K562 (cell line): Measurements from ENCODE around the gene SEPHS2. TPM values are rescaled to one million over a fixed set of nuclear protein-coding genes. Genes with fewer than 3 reads are reported as not detected.
A peak's percentile ranks its signal among the peaks of the same experiment; 100 is the strongest.

Experiments
- ATAC-seq: fragments of 200-7000 bp; cut with Tn5 transposase; 3 replicates; pipeline ENCODE4 v1.9.1; 2020; ENCODE audit warnings: moderate library complexity
- BruUV-seq: library from RNA; stranded (reverse); fragments of 400-500 nt; replicated peaks from 2 replicates; lab custom pipeline; 2021; lab: Mats Ljungman, UMichigan
- CTCF ChIA-PET: fragments of 300-600 bp; formaldehyde crosslinking; extraction: SDS; loops from one replicate; lab custom pipeline; 2021; ENCODE audit warnings: low intra/inter-chr PET ratio; lab: Yijun Ruan, JAX
- POLR2A ChIA-PET: fragments of 300-600, 350-650 bp; sonication (Branson Sonifier 250); formaldehyde crosslinking; extraction: SDS; loops from one replicate; lab custom pipeline; 2021; ENCODE audit warnings: antibody characterized with exemption, inconsistent platforms; lab: Yijun Ruan, JAX
- DNase-seq, 4 experiments: peaks; one replicate each; pipeline versions ENCODE4 v3.0.0 to v3.0.0-alpha.2; 2011 to 2018; ENCODE audit warnings: low spot score in 3 of 4, mixed read lengths in 3 of 4; ENCODE audit errors: extremely low read depth in 1 of 4
- FAIRE-seq: peaks from 2 replicates; lab custom pipeline; 2011; peaks lifted over from hg19 to GRCh38; lab: Jason Lieb, UNC
- H2AFZ ChIP-seq: 2 replicates; pipeline ENCODE4 v1.6.0; 2011; ENCODE audit warnings: low read depth, low read length, control low read depth, inconsistent platforms
- H3K27ac ChIP-seq: fragments of 200-600 bp; 3 replicates; pipeline ENCODE4 v1.8.0; 2011; ENCODE audit warnings: low read depth, mild to moderate bottlenecking, control low read depth, inconsistent platforms, low read length, moderate library complexity, mixed read lengths; ENCODE audit errors: extremely low read depth
- H3K27me3 ChIP-seq, 2 experiments: fragments of 300-600 bp in 1 of 2; 2 replicates in 1 of 2; 3 replicates in 1 of 2; pipeline versions ENCODE4 v1.6.0 to v1.8.0; 2011; ENCODE audit warnings: inconsistent platforms in 2 of 2, low read length in 2 of 2, mild to moderate bottlenecking in 1 of 2, mixed read lengths in 1 of 2, moderate library complexity in 1 of 2; ENCODE audit not compliant: control insufficient read depth in 2 of 2, insufficient read depth in 2 of 2
- H3K36me3 ChIP-seq: fragments of 300-600 bp; 3 replicates; pipeline ENCODE4 v1.8.0; 2011; ENCODE audit warnings: mild to moderate bottlenecking, low read length, inconsistent platforms; ENCODE audit not compliant: control insufficient read depth, insufficient read depth
- H3K4me1 ChIP-seq, 2 experiments: fragments of 200-600 bp in 1 of 2; replicated peaks in 1 of 2; 2 replicates in 1 of 2; 3 replicates in 1 of 2; pipeline versions ENCODE4 v1.5.1 to v1.8.0; 2011; ENCODE audit warnings: inconsistent platforms in 2 of 2, low read length in 2 of 2, mild to moderate bottlenecking in 1 of 2, mixed read lengths in 1 of 2, moderate library complexity in 1 of 2; ENCODE audit not compliant: control insufficient read depth in 2 of 2, insufficient read depth in 2 of 2
- H3K4me2 ChIP-seq: 2 replicates; pipeline ENCODE4 v1.6.1; 2011; ENCODE audit warnings: low read length, control low read depth, inconsistent platforms, mixed read lengths; ENCODE audit not compliant: insufficient read depth
- H3K4me3 ChIP-seq: fragments of 200-600 bp; sonication (generic), shearing (Covaris generic); 2 replicates; pipeline ENCODE4 v1.5.1; 2016; ENCODE audit warnings: control low read depth, inconsistent platforms
- H3K79me2 ChIP-seq: fragments of 200-600 bp; 3 replicates; pipeline ENCODE4 v1.8.0; 2011; ENCODE audit warnings: low read length, inconsistent platforms; ENCODE audit not compliant: control insufficient read depth, insufficient read depth
- H3K9ac ChIP-seq, 2 experiments: 2 replicates each; pipeline versions ENCODE4 v1.6.0 to v1.6.1; 2011; ENCODE audit warnings: low read depth in 2 of 2, low read length in 2 of 2, control low read depth in 1 of 2, inconsistent platforms in 1 of 2, mild to moderate bottlenecking in 1 of 2, mixed read lengths in 1 of 2; ENCODE audit not compliant: insufficient read depth in 1 of 2
- H3K9me1 ChIP-seq: one replicate; pipeline ENCODE4 v1.6.0; 2011; ENCODE audit warnings: inconsistent platforms, mild to moderate bottlenecking, low read length, moderate library complexity; ENCODE audit not compliant: control insufficient read depth, insufficient read depth
- H3K9me3 ChIP-seq: replicated peaks from 2 replicates; pipeline ENCODE4 v1.5.1; 2011; ENCODE audit warnings: low read depth, low read length, inconsistent platforms; ENCODE audit not compliant: control insufficient read depth, insufficient read depth
- H4K20me1 ChIP-seq: replicated peaks from 2 replicates; pipeline ENCODE4 v1.6.1; 2011; ENCODE audit warnings: low read length, inconsistent platforms, mixed read lengths; ENCODE audit not compliant: control insufficient read depth, insufficient read depth
- MYNN ChIP-seq, 2 experiments: sonication (generic); formaldehyde crosslinking in 1 of 2; IDR thresholded peaks; 2 replicates each; pipeline versions ENCODE4 v1.5.0 to v1.6.1; 2016 to 2020; ENCODE audit warnings: antibody characterized with exemption in 1 of 2, missing genetic modification reagents in 1 of 2
- RAD51 ChIP-seq: fragments of 450-650 bp; IDR thresholded peaks from 2 replicates; pipeline ENCODE4 v1.7.1; 2016; ENCODE audit warnings: low read depth, mild to moderate bottlenecking, borderline replicate concordance
- ZNF263 ChIP-seq: sonication (generic); formaldehyde crosslinking; IDR thresholded peaks from 2 replicates; pipeline ENCODE4 v1.8.0; 2022; ENCODE audit warnings: mild to moderate bottlenecking, missing genetic modification reagents, borderline replicate concordance
- WGBS: fragments of 100-300 bp; shearing (Covaris generic); methylation state at CpG from one replicate; pipeline ENCODE4 v1.1.6; 2016; ENCODE audit warnings: low coverage, mixed read lengths; ENCODE audit not compliant: insufficient coverage; ENCODE audit errors: missing lambda C conversion rate; 5-methylcytosine and 5-hydroxymethylcytosine counted together
- in situ Hi-C: fragments of 300-500 bp; cut with MboI; formaldehyde crosslinking; loops from 4 replicates; pipeline ENCODE4 v1.15.0; 2018; ENCODE audit warnings: inconsistent platforms, mixed read lengths
- intact Hi-C: fragments of 100-400 bp; cut with micrococcal nuclease; formaldehyde crosslinking; loops from 2 replicates; pipeline ENCODE4 v1.14.2; 2022
- polyA plus RNA-seq, 8 experiments: library from polyadenylated mRNA; depleted of rRNA in 4 of 8; stranded (reverse) in 5 of 8; unstranded in 3 of 8; fragments of >200 nt; fragmentation: Nextera tagmentation in 2 of 8; fragmentation: Illumina TruSeq in 1 of 8; extraction: Ambion mirVana in 2 of 8; extraction: Trizol in 1 of 8; gene quantifications; 2 replicates each; pipeline versions ENCODE4 v1.2.1 to v1.2.3, GENCODE V29; 2011 to 2014; ENCODE audit warnings: inconsistent platforms in 1 of 8, missing spikeins in 1 of 8
- total RNA-seq, 7 experiments: library from RNA; depleted of rRNA in 6 of 7; stranded (reverse); fragments of >200 nt in 6 of 7; fragmentation: Illumina TruSeq in 2 of 7; extraction: Trizol in 2 of 7; gene quantifications; 2 replicates each; pipeline versions ENCODE4 v1.2.1 to v1.2.3, GENCODE V29; 2011 to 2021; ENCODE audit warnings: low replicate concordance in 1 of 7
- TF ChIP-seq, protein P1 (sequence below): sonication (generic); formaldehyde crosslinking; IDR thresholded peaks from 2 replicates; pipeline ENCODE4 v1.8.0; 2022; ENCODE audit warnings: missing genetic modification reagents, mild to moderate bottlenecking, borderline replicate concordance
- TF ChIP-seq, protein P2 (sequence below): sonication (generic); formaldehyde crosslinking; IDR thresholded peaks from 2 replicates; pipeline ENCODE4 v1.9.0; 2022; ENCODE audit warnings: mild to moderate bottlenecking, missing genetic modification reagents
- TF ChIP-seq, protein P3 (sequence below): sonication (generic); formaldehyde crosslinking; IDR thresholded peaks from 2 replicates; pipeline ENCODE4 v1.5.0; 2020; ENCODE audit warnings: missing genetic modification reagents

SEPHS2 gene
- total and polyA plus RNA-seq, 9 of the 15 experiments (the other 6 are each of a cell fraction or from before 2014, with no cell fraction given): 20.9 to 90.6 (median 43.4) TPM

DNA sequence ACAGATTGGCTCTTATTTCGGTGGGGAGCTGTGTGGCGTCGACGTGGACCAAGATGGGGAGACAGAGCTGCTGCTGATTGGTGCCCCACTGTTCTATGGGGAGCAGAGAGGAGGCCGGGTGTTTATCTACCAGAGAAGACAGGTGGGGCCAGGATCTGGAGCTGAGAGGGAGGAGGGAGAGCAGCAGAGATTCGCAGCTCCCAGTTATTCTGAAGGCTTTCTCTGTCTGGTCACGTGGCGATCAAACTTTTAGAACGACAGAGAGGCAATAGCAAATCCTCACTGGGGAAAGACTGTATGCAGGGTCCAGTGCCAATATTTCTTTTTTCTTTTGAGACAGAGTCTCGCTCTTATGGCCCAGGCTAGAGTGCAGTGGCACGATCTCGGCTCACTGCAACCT, 49.0 kb upstream of the SEPHS2 start:
- no peaks in the 10 kb centered on the region for H3K79me2 ChIP-seq
- 33% methylated on average over 12 of the region's 12 CpGs for WGBS
- CTCF ChIA-PET: no interaction called here
- H2AFZ ChIP-seq: peak overlapping the region; percentile 23
- TF ChIP-seq MYNN (IDR thresholded peaks at IDR 0.05) (0 out of 2 replicates have a peak, but pooled peaks have one; percentile 56), MYNN (CRISPR knock-in tag; IDR thresholded peaks at IDR 0.05) (no peak), RAD51 (peak; percentile 38; the same call in 1 of the 2 replicates), ZNF263 (CRISPR knock-in tag) (peak; percentile 97)
- TF ChIP-seq, protein P1, sequence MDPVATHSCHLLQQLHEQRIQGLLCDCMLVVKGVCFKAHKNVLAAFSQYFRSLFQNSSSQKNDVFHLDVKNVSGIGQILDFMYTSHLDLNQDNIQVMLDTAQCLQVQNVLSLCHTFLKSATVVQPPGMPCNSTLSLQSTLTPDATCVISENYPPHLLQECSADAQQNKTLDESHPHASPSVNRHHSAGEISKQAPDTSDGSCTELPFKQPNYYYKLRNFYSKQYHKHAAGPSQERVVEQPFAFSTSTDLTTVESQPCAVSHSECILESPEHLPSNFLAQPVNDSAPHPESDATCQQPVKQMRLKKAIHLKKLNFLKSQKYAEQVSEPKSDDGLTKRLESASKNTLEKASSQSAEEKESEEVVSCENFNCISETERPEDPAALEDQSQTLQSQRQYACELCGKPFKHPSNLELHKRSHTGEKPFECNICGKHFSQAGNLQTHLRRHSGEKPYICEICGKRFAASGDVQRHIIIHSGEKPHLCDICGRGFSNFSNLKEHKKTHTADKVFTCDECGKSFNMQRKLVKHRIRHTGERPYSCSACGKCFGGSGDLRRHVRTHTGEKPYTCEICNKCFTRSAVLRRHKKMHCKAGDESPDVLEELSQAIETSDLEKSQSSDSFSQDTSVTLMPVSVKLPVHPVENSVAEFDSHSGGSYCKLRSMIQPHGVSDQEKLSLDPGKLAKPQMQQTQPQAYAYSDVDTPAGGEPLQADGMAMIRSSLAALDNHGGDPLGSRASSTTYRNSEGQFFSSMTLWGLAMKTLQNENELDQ: no peak
- TF ChIP-seq, protein P2, sequence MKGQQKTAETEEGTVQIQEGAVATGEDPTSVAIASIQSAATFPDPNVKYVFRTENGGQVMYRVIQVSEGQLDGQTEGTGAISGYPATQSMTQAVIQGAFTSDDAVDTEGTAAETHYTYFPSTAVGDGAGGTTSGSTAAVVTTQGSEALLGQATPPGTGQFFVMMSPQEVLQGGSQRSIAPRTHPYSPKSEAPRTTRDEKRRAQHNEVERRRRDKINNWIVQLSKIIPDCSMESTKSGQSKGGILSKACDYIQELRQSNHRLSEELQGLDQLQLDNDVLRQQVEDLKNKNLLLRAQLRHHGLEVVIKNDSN (CRISPR knock-in tag): peak; percentile 51
- TF ChIP-seq, protein P3, sequence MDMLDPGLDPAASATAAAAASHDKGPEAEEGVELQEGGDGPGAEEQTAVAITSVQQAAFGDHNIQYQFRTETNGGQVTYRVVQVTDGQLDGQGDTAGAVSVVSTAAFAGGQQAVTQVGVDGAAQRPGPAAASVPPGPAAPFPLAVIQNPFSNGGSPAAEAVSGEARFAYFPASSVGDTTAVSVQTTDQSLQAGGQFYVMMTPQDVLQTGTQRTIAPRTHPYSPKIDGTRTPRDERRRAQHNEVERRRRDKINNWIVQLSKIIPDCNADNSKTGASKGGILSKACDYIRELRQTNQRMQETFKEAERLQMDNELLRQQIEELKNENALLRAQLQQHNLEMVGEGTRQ (CRISPR knock-in tag): peak; percentile 58; the same call in 1 of the 2 replicates
- TF ChIP-seq, all 486 proteins: peak for 5
- DNase-seq (peak in 3 of 4 experiments; percentile 17 to 34 (median 23)), ATAC-seq (peak; percentile 16; the same call in 1 of the 3 replicates), FAIRE-seq (no peak)
- Histone ChIP-seq H3K4me1 (peaks cover 10 to 28% of the 10 kb centered on the region in 2 experiments; a peak in 4 of 5 replicates), H3K36me3 (no peaks in the 10 kb centered on the region), H3K27me3 (no peaks in the 10 kb centered on the region), H3K9me3 (no peaks in the 10 kb centered on the region), H4K20me1 (no peaks in the 10 kb centered on the region), H3K27ac (no peak overlapping the region), H3K9me1 (no peaks in the 10 kb centered on the region), H3K4me2 (0 out of 2 replicates have a peak overlapping the region, but pooled peaks have one; percentile 23), H3K4me3 (no peak overlapping the region), H3K9ac (peak overlapping the region in 1 of 2 experiments; percentile 31; a peak in 1 of 4 replicates)
- intact Hi-C loops: loop anchor here (5.0 kb wide), 2 partner anchors 33 to 103 kb away; partner anchors contain the start of gene ZNF768
- no TSS peak for BruUV-seq
- POLR2A ChIA-PET: interaction anchor here (1.1 to 1.8 kb wide), 2 partner anchors 12 to 19 kb away, joined by 3 to 7 read pairs; no protein-coding TSS in a partner anchor
- in situ Hi-C loops: no loop called here
